Measurements from ENCODE around the gene NUDT8.

The NUDT8 gene

GRCh38 chr11:67629386-67630227, at the start of gene NUDT8:
NUDT8 (minus strand) TSS chr11:67629937; CDS start chr11:67629911, 26 bp downstream.
- peak; percentile 77 to 78 for DNase-seq (ENCODE audit: low read depth in 2 of 2, low spot score in 1 of 2)

GRCh38 chr11:67675058-67675747, 45.5 kb upstream of the NUDT8 start:
- no peak for DNase-seq (ENCODE audit: low read depth in 2 of 2, low spot score in 1 of 2)

GRCh38 chr11:67674442-67674871, 44.7 kb upstream of the NUDT8 start, which contains the start of gene ALDH3B2:
ALDH3B2 (minus strand) TSS chr11:67674623; CDS start chr11:67666935, 7,688 bp downstream.
- no peak for DNase-seq (ENCODE audit: low read depth in 2 of 2, low spot score in 1 of 2)

GRCh38 chr11:67673902-67674301, 44.2 kb upstream of the NUDT8 start:
- no peak for DNase-seq (ENCODE audit: low read depth in 2 of 2, low spot score in 1 of 2)

- DNase-seq (ENCODE audit: low read depth in 2 of 2, low spot score in 1 of 2), result no peak
These were observed 43.6 kb upstream of the NUDT8 start for GRCh38 chr11:67673358-67673757.

- no peak for DNase-seq (ENCODE audit: low read depth in 2 of 2, low spot score in 1 of 2)
These were observed 41.4 kb upstream of the NUDT8 start for GRCh38 chr11:67671211-67671520.

- no peak for DNase-seq (ENCODE audit: low read depth in 2 of 2, low spot score in 1 of 2)
These were observed 40.8 kb upstream of the NUDT8 start for GRCh38 chr11:67670316-67671210.

GRCh38 chr11:67668192-67668551, 38.4 kb upstream of the NUDT8 start:
- no peak for DNase-seq (ENCODE audit: low read depth in 2 of 2, low spot score in 1 of 2)

GRCh38 chr11:67667490-67668191, 37.9 kb upstream of the NUDT8 start:
- DNase-seq (ENCODE audit: low read depth in 2 of 2, low spot score in 1 of 2), result no peak

- no peak for DNase-seq (ENCODE audit: low read depth in 2 of 2, low spot score in 1 of 2)
These were observed 37.1 kb upstream of the NUDT8 start for GRCh38 chr11:67666676-67667489.

- no peak for DNase-seq (ENCODE audit: low read depth in 2 of 2, low spot score in 1 of 2)
These were observed 36.5 kb upstream of the NUDT8 start for GRCh38 chr11:67666303-67666645.

- no peak for DNase-seq (ENCODE audit: low read depth in 2 of 2, low spot score in 1 of 2)
These were observed 36.0 kb upstream of the NUDT8 start for GRCh38 chr11:67665541-67666302.

- DNase-seq (ENCODE audit: low read depth in 2 of 2, low spot score in 1 of 2), result no peak
These were observed 35.2 kb upstream of the NUDT8 start for GRCh38 chr11:67664696-67665540.

- DNase-seq (ENCODE audit: low read depth in 2 of 2, low spot score in 1 of 2), result no peak
These were observed 34.5 kb upstream of the NUDT8 start for GRCh38 chr11:67664213-67664585.

GRCh38 chr11:67663532-67664212, 33.9 kb upstream of the NUDT8 start:
- no peak for DNase-seq (ENCODE audit: low read depth in 2 of 2, low spot score in 1 of 2)

GRCh38 chr11:67662835-67663531, 33.2 kb upstream of the NUDT8 start:
- no peak for DNase-seq (ENCODE audit: low read depth in 2 of 2, low spot score in 1 of 2)

- no peak for DNase-seq (ENCODE audit: low read depth in 2 of 2, low spot score in 1 of 2)
These were observed 32.6 kb upstream of the NUDT8 start for GRCh38 chr11:67662142-67662834.

Measured in stimulated activated CD8-positive, alpha-beta memory T cell treated with anti-CD3 and anti-CD28 coated beads, Interleukin-4, amount 100 ng/mL, for 4 hours (primary cell).